HG03060 (cell line): ENCODE data around the gene CLDN4.
"Not testable (repeated sequence)": the region's sequence is repeated elsewhere in the genome, so short reads cannot be mapped to it uniquely, and the experiment has no call there.

ENCODE experiments used
- ATAC-seq: cut with Tn5 transposase; IDR thresholded peaks from one replicate; pipeline ENCODE4 v1.9.1; 2021; ENCODE audit warnings: low read depth, moderate number of reproducible peaks; ENCODE audit not compliant: unreplicated experiment

Gene CLDN4

DNA sequence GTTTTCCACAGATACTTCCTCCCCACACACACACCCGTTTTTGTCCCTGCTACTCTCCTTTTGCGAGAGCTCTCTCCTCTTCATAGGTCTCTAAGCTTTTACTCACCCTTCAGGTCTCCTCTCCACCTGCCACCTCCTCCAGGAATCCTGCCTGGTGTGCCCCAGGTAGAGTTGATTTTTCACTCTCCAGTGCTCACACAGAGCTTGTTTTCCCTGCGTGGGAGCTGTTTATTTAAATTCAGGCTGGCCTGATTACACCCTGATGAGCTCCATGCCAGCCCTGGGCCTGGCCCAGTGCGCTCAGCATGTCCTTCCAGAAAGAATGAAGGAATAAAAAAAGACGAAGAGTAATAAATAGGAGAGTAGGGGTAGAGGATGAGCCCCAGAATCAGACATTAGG, 7.5 kb upstream of the CLDN4 start:
- ATAC-seq, result no peak

DNA sequence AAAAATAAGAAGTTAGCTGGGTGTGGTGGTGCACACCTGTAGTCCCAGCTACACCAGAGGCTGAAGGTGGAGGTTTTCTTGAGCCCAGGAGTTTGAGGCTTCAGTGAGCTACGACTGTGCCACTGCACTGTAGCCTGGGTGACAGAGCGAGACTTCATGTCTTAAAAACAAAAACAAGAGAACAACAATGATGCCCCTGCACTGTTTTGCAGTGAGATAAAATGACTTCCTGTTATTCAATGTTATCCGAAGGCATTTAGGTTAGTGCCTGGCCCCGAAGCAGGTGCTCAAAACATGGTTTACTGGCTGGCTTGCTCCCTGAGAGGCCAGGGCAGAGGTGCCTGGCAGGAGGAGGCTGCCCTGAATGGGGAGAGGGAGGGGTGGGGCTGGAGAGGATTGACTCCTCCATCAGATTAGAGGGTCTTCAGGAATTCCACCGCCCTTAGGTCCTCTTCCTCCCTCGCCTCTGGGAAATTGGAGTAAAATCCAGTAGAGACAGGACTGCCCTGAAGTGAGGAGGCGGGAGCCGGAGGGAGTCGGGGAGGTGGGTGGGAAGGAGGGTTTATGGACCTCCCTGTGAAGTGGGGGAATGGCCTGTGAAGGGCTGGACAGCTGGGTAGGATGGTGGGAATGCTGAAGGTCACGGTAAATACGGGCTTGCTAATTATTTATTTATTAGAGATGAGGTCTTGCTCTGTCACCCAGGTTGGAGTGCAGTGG, 6.8 kb upstream of the CLDN4 start:
- no peak for ATAC-seq

- no peak for ATAC-seq
These were observed 5.8 kb upstream of the CLDN4 start for GRCh38 chr7:73824986-73825385.

DNA sequence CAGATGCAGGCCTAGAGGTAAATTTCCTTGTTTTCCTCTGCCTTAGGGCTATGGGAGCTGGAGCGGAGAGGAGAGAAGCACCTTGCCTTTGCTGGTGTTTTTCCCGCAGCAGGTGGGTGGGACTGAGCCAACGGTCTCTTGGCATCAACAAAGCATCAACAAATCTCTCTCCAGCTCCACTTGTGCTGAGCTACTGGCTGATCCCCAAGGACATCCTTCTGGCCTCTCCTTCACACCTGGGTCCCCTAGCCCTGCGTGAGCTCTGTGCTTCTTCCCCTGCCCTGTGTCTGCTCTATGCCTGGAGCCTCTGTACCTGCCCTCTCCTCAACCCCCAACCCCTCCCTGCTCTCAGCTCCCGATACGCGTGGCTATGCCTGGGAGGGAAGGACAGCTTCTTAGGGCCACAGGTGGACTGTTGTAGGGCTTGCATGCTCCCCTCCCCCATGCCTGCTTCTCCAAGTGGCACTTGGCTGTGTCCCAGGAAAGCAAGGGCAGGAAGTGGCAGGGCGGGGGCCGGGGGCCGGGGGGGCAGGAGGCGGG, 3.2 kb upstream of the CLDN4 start:
- no peak for ATAC-seq

- ATAC-seq, result no peak
These were observed 2.5 kb upstream of the CLDN4 start for GRCh38 chr7:73828107-73828803.

DNA sequence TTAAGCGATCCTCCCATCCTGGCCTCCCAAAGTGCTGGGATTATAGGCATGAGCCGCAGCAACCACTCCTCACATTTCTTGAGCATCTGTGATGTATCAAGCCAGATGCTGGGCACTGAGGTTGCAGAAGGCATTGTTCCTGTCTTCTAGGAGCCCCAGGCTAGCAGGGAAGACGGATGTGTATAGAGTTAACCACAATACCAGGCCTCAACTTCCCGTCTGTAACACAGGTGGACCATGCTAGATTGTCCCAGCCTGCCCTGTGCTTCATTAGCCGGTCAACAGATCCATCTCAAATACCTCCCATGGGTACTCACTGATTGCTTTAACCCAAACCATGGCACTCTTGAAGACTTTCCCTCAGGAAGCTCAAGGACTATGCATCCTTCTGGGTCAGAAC, 1.8 kb upstream of the CLDN4 start:
- no peak for ATAC-seq

DNA sequence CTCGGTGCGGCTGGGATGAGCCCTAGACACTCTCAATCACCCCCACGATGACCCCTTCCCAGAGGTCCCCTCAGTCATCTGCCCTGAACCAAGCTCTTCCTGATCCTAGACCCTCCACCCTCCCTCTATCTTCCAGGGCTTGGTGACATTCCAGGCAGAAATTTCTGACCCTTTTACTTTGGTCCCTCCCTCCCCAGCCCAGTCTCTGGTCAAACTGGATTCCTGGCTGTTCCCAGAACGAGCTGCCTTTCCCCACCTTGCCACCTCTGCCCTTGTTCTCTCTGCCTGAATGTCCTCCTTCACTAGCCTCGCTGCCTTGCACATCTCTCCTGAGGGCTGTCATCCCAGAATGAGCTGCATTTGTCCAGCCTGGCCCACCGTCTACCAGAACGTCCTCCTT, 1.3 kb upstream of the CLDN4 start:
- no peak for ATAC-seq

DNA sequence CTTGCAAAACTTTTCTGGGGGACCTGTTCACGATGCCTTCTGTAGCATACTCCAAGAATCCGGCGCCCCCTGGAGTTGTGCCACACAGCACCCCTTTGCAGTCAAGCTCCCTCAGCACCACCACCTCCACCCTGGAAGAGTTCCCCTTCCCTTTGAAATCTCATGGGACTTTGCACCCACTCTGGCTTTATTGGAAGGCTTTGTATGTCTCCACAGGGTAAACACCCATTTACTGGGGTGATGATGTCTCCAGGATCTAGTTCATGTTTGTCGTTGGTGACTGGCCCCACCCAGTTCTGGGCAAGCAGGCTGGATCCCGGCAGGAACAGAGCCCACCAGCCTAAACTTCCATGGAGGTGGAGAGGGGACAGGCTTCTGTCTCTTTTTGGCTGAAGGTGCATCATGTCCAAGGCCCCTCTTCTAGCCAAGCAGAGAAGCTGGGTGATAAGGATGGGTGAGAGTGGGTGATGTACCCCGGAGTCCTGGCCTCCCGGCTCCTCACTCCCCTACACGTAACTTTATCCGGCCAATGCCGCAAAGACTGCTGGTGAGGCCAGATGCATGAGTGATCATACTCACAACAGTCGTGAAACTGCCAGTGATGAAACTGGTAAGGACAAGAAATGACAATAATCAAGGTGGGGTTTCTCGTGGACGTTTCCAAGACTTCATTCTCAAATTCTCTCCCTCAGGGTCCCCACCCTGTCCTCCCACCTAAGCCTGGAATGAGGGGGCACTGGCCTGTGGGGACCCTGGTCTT, 695 bp upstream of the CLDN4 start:
- ATAC-seq, result no peak

- ATAC-seq, result no peak
These were observed 713 bp downstream of the CLDN4 start for GRCh38 chr7:73831584-73831833.

GRCh38 chr7:73831834-73832651, 1.2 kb downstream of the CLDN4 start:
- no peak for ATAC-seq

- no peak for ATAC-seq
These were observed 2.0 kb downstream of the CLDN4 start for GRCh38 chr7:73832806-73833205.

- no peak for ATAC-seq
These were observed 2.6 kb downstream of the CLDN4 start for GRCh38 chr7:73833251-73833919.

- ATAC-seq, result no peak
These were observed 3.9 kb downstream of the CLDN4 start for GRCh38 chr7:73834626-73835191.

DNA sequence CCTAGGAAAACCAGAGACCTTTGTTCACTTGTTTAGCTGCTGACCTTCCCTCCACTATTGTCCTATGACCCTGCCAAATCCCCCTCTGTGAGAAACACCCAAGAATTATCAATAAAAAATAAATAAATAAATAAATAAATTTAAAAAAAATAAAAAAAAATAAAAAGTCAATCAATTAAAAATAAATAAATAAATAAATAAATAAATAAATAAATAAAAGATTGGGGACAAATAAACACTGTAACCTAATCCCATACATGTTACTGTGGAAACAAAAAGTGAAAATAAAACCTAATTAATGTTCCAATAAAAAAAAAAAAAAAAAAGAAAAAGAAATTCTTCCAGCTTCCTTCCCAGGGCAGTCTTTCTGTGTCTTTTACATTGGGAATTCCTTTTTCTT, 6.4 kb downstream of the CLDN4 start:
- not testable (repeated sequence) for ATAC-seq

- no peak for ATAC-seq
These were observed 7.8 kb downstream of the CLDN4 start for GRCh38 chr7:73838642-73839041.

DNA sequence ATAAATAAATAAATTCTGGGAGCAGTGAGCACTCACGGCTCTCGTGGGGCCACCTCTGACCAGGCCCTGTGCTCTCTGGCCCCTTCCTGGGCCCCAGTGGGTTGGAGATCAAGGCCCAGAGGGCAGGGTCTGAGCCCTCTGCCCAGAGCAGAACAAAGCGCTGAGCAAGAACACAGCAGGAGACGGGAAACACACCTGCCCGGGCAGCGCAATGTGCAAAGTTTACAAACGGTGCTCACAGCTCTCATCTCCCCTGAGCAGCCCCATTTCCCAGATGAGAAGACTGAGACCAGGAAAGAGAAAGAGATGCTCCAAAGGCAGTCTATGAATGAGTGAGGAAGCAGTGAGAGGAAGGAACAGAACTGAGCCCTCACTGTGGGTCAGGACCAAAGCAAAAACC, 8.5 kb downstream of the CLDN4 start:
- no peak for ATAC-seq

- no peak for ATAC-seq
These were observed 9.2 kb downstream of the CLDN4 start for GRCh38 chr7:73839743-73840714.

GRCh38 chr7:73840715-73841379, 10.1 kb downstream of the CLDN4 start:
- no peak for ATAC-seq
